ENCODE results near the gene MAP4.
"Not testable (repeated sequence)": the region's sequence is repeated elsewhere in the genome, so short reads cannot be mapped to it uniquely, and the experiment has no call there.

The MAP4 gene

GRCh38 chr3:47855461-47856383 lies 160.5 kb downstream of the MAP4 start:
- no peak for DNase-seq

- DNase-seq: no peak
Observed at GRCh38 chr3:47854720-47855455, 161.3 kb downstream of the MAP4 start.

- no peak for DNase-seq
Observed at GRCh38 chr3:47854267-47854666, 161.9 kb downstream of the MAP4 start.

- no peak for DNase-seq
Observed at GRCh38 chr3:47852604-47853602, 163.3 kb downstream of the MAP4 start.

- DNase-seq: no peak
Observed at GRCh38 chr3:47851888-47852603, 164.2 kb downstream of the MAP4 start.

- no peak for DNase-seq
Observed at GRCh38 chr3:47850564-47851410, 165.4 kb downstream of the MAP4 start.

- DNase-seq: peak; percentile 0
Observed at GRCh38 chr3:47849699-47850563, 166.3 kb downstream of the MAP4 start.

- DNase-seq: no peak
Observed at GRCh38 chr3:47849186-47849698, 167.0 kb downstream of the MAP4 start.

- no peak for DNase-seq
Observed at GRCh38 chr3:47848599-47849117, 167.6 kb downstream of the MAP4 start.

GRCh38 chr3:47847801-47848518 lies 168.3 kb downstream of the MAP4 start:
- DNase-seq: no peak

- no peak for DNase-seq
Observed at GRCh38 chr3:47847260-47847659, 169.0 kb downstream of the MAP4 start.

GRCh38 chr3:47846880-47847248 lies 169.4 kb downstream of the MAP4 start:
- DNase-seq: no peak

- no peak for DNase-seq
Observed at GRCh38 chr3:47846186-47846879, 169.9 kb downstream of the MAP4 start.

GRCh38 chr3:47841786-47842349 lies 174.3 kb downstream of the MAP4 start:
- DNase-seq: no peak

- DNase-seq: no peak
Observed at GRCh38 chr3:47838503-47838902, 177.7 kb downstream of the MAP4 start.

GRCh38 chr3:47836986-47837385 lies 179.2 kb downstream of the MAP4 start:
- no peak for DNase-seq

- not testable (repeated sequence) for DNase-seq
Observed at GRCh38 chr3:47829482-47829881, 186.7 kb downstream of the MAP4 start.

- DNase-seq: no peak
Observed at GRCh38 chr3:47825590-47825989, 190.6 kb downstream of the MAP4 start.

Measured in NCI-H510A treated with DMSO at 0.1 percent for 48 hours (cell line).